GM13977 (cell line): ENCODE results near the gene COQ9.

Experiments
- DNase-seq: peaks from one replicate; pipeline ENCODE4 v3.0.0; 2012; ENCODE audit warnings: low spot score
- in situ Hi-C: fragments of 300-500 bp; cut with MboI; formaldehyde crosslinking; loops from one replicate; pipeline ENCODE4 v1.12.0; 2022; ENCODE audit warnings: low sequenced_read_pairs, low pct_unique_long_range_greater_than_20kb, mixed read lengths, inconsistent platforms; ENCODE audit not compliant: unreplicated experiment
- TF ChIP-seq, protein P1 (sequence below): IDR thresholded peaks from 2 replicates; pipeline ENCODE4 v1.5.1; 2012; ENCODE audit warnings: mild to moderate bottlenecking, control low read depth; ENCODE audit not compliant: insufficient read depth; ENCODE audit errors: extremely low read depth, missing control alignments

The COQ9 gene

DNA sequence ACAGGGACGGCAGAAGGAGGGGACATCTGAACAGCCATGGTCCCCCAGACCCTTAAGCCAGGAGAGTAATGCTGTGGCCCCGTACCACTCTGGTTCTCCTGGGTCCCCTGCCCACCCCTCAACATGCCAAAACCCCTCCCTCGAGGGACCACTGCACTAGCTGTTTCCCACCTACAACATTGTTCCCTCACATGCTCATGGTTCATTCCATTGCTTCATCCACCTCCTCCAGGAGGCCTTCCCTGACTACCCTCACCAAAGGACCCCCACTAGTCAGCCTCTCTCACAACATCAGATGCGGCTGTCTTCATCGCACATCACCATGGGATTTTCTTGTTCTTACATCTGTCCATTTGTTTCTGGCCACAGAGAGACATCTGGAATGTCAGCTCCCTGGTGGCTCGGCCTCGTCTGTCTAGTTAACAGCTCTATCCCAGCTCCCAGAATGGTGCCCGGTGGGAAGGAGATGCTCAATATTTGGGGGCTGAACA, 37.3 kb downstream of the COQ9 start:
- TF ChIP-seq, protein P1, sequence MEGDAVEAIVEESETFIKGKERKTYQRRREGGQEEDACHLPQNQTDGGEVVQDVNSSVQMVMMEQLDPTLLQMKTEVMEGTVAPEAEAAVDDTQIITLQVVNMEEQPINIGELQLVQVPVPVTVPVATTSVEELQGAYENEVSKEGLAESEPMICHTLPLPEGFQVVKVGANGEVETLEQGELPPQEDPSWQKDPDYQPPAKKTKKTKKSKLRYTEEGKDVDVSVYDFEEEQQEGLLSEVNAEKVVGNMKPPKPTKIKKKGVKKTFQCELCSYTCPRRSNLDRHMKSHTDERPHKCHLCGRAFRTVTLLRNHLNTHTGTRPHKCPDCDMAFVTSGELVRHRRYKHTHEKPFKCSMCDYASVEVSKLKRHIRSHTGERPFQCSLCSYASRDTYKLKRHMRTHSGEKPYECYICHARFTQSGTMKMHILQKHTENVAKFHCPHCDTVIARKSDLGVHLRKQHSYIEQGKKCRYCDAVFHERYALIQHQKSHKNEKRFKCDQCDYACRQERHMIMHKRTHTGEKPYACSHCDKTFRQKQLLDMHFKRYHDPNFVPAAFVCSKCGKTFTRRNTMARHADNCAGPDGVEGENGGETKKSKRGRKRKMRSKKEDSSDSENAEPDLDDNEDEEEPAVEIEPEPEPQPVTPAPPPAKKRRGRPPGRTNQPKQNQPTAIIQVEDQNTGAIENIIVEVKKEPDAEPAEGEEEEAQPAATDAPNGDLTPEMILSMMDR, result no peak
- in situ Hi-C loops, result no loop called here
- DNase-seq, result no peak

DNA sequence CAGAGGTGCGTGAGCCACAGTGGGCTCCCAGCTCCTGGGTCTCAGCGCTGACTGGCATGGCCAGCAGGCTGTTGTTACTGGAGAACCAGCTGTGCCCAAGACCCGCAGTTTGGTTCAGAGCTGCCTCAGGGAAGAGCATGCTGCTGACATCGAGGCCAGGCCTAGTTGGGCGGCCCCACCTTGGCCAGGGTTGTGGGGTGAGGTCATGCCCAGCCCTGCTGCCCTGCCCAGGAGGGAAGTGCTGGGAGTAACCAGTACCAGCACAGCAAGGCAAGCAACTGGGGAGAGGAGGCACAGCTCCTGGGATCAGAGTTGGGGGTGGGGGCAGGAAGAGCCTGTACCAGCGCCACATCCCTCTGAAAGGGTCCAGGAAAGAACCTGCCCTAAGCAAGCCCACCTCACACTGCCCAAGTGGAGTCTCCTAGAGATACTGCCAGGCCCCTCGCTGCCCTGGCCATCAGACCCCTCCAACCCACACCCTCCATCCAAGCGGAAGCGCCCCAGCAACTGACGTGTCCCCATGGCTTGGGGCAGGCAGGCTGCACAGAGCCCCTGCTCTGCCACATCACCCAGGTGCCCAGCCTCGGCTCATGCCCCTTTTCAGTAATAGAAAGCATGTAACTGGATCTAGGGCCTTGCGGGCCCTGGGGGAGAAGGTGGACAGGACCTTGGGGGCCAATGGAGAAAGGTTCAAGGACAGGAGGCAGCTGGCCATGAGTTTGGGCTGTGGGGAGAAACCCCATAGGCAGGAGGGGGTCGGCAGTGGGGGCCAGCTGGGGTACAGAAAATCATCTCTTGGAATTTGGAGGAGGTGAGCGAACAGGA, 38.0 kb downstream of the COQ9 start:
- TF ChIP-seq, protein P1, result no peak
- in situ Hi-C loops, result no loop called here
- DNase-seq, result no peak

DNA sequence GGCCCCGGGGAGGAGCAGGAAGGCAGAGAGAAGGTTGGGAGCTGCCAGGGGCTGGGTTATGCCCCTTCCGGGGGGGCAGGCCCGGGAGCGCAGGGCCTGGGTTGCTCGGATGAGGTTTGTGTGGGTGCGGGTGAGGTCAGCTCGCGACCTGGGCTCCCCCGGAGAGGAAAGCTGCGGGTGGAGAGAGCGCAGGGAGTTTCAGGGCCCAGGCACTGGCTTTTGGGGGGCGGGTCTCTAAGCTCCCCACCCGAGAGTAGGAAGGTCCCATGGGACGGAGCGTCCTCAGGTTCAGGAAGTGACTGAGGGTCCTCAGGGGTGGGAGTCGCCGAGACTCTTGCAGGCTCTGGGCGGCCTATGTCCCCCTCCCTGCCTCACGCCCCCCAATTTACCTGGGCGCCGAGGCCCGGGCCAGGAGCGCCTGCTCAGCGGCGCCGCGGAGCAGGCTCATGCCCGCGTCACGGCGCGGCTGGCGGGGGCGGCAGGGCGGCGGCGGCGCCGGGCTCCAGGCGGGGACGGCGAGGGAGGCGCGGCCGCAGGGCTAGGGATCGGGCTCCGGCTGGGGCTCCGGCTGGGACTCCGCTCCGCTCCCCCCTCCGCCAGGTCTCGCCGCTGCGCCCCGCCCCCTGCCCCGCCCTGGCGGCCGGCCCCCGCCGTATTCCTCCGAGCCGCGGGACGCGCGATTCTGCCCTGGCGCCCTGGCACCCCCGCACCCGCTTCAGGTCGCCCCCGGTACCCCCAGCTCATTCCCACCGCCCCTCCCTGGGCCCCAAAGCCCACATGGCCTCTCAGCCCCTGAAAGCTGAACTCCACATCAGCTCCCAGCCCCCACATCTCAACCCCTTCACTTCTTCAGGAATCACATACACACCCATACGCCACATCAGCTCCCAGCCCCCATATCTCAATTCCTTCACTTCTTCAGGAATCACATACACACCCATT, 38.9 kb downstream of the COQ9 start, which contains the start of gene DOK4:
TSS of gene DOK4 (minus strand) at position 578 of the 942 bp plus-strand sequence. CDS start 6,986 bp downstream, outside the sequence.
- in situ Hi-C loops, result no loop called here
- TF ChIP-seq, protein P1, result no peak
- DNase-seq, result peak; percentile 97

GRCh38 chr16:57486858-57487834, 39.9 kb downstream of the COQ9 start:
- TF ChIP-seq, protein P1, result no peak
- in situ Hi-C loops, result no loop called here
- peak; percentile 67 for DNase-seq

- in situ Hi-C loops, result no loop called here
- TF ChIP-seq, protein P1, result no peak
These were observed 42.0 kb downstream of the COQ9 start for GRCh38 chr16:57489229-57489628.

More at GRCh38 chr16:57489229-57489628, 42.0 kb downstream of the COQ9 start:
- DNase-seq, result no peak
